ENCODE measurements around the gene VKORC1.

Gene VKORC1

GRCh38 chr16:31127182-31127581 is 32.6 kb upstream of the VKORC1 start:
- no peak overlapping the region for H3K9ac ChIP-seq (ENCODE audit: low read length)
- no peak overlapping the region for H4K91ac ChIP-seq (ENCODE audit: low read depth, low read length)
- no peak overlapping the region for H3K4me2 ChIP-seq (ENCODE audit: low read length)
- H2BK5ac ChIP-seq (ENCODE audit: low read depth, low read length, poor library complexity) = no peak overlapping the region
- no peaks in the 10 kb centered on the region for H3K9me3 ChIP-seq (ENCODE audit: insufficient read depth, low read depth, low read length)
- no peaks in the 10 kb centered on the region for H3K79me2 ChIP-seq (ENCODE audit: control insufficient read depth, insufficient read depth, low read length, poor library complexity)
- H3K18ac ChIP-seq (ENCODE audit: low read length) = no peak overlapping the region
- H2AFZ ChIP-seq (ENCODE audit: insufficient read depth, low read length, poor library complexity) = no peak overlapping the region
- H3K79me1 ChIP-seq (ENCODE audit: low read length) = peaks cover 11% of the 10 kb centered on the region
- no peak overlapping the region for H2BK120ac ChIP-seq (ENCODE audit: insufficient read depth, low read length, poor library complexity)
- H3K4me3 ChIP-seq (ENCODE audit: low read depth, low read length) = no peak overlapping the region
- H2AK5ac ChIP-seq (ENCODE audit: low read length) = no peak overlapping the region
- H3K27ac ChIP-seq (ENCODE audit: low read depth, low read length) = no peak overlapping the region
- H3K27me3 ChIP-seq (ENCODE audit: insufficient read depth, low read length) = no peaks in the 10 kb centered on the region
- H3K23ac ChIP-seq (ENCODE audit: low read length) = no peak overlapping the region
- H3K4ac ChIP-seq (ENCODE audit: low read depth, low read length) = no peak overlapping the region
- no peak overlapping the region for H3K14ac ChIP-seq (ENCODE audit: low read length)
- DNase-seq = no peak
- no peak overlapping the region for H4K8ac ChIP-seq (ENCODE audit: low read depth, low read length)
- no peak overlapping the region for H2BK12ac ChIP-seq (ENCODE audit: low read length)
- peaks cover 20 to 25% of the 10 kb centered on the region in 2 experiments for H3K36me3 ChIP-seq (ENCODE audit: control insufficient read depth in 1 of 2, insufficient read depth in 2 of 2, low read length in 2 of 2)
- peaks cover 18 to 20% of the 10 kb centered on the region in 2 experiments for H3K4me1 ChIP-seq (ENCODE audit: control insufficient read depth in 1 of 2, insufficient read depth in 2 of 2, low read length in 2 of 2)
- WGBS (ENCODE audit: extremely low coverage, insufficient coverage, insufficient read length) = no CpG with 5 or more reads among the region's 13 CpGs
- no peak overlapping the region for H4K12ac ChIP-seq (ENCODE audit: low read depth, low read length)

GRCh38 chr16:31125844-31126243 is 31.2 kb upstream of the VKORC1 start:
- Histone ChIP-seq H3K4me1 (ENCODE audit: control insufficient read depth in 1 of 2, insufficient read depth in 2 of 2, low read length in 2 of 2) (peaks cover 7 to 10% of the 10 kb centered on the region in 2 experiments), H3K36me3 (ENCODE audit: control insufficient read depth in 1 of 2, insufficient read depth in 2 of 2, low read length in 2 of 2) (peaks cover 19 to 21% of the 10 kb centered on the region in 2 experiments), H2AK5ac (ENCODE audit: low read length) (no peak overlapping the region), H2BK120ac (ENCODE audit: insufficient read depth, low read length, poor library complexity) (no peak overlapping the region), H2AFZ (ENCODE audit: insufficient read depth, low read length, poor library complexity) (no peak overlapping the region), H3K23ac (ENCODE audit: low read length) (no peak overlapping the region), H3K4me2 (ENCODE audit: low read length) (no peak overlapping the region), H3K4ac (ENCODE audit: low read depth, low read length) (no peak overlapping the region), H3K79me1 (ENCODE audit: low read length) (peaks cover 6% of the 10 kb centered on the region), H3K4me3 (ENCODE audit: low read depth, low read length) (no peak overlapping the region), H2BK12ac (ENCODE audit: low read length) (no peak overlapping the region), H3K79me2 (ENCODE audit: control insufficient read depth, insufficient read depth, low read length, poor library complexity) (no peaks in the 10 kb centered on the region), H4K8ac (ENCODE audit: low read depth, low read length) (no peak overlapping the region), H3K27ac (ENCODE audit: low read depth, low read length) (no peak overlapping the region), H3K27me3 (ENCODE audit: insufficient read depth, low read length) (no peaks in the 10 kb centered on the region), H3K14ac (ENCODE audit: low read length) (no peak overlapping the region), H3K9ac (ENCODE audit: low read length) (no peak overlapping the region), H4K91ac (ENCODE audit: low read depth, low read length) (no peak overlapping the region), H4K12ac (ENCODE audit: low read depth, low read length) (no peak overlapping the region), H3K9me3 (ENCODE audit: insufficient read depth, low read depth, low read length) (no peaks in the 10 kb centered on the region), H3K18ac (ENCODE audit: low read length) (no peak overlapping the region), H2BK5ac (ENCODE audit: low read depth, low read length, poor library complexity) (no peak overlapping the region)
- WGBS (ENCODE audit: extremely low coverage, insufficient coverage, insufficient read length) = no CpG with 5 or more reads among the region's 3 CpGs
- no peak for DNase-seq

GRCh38 chr16:31120129-31120528 is 25.5 kb upstream of the VKORC1 start:
- no peak for DNase-seq
- no peak overlapping the region for H2BK5ac ChIP-seq (ENCODE audit: low read depth, low read length, poor library complexity)
- peaks cover 6 to 7% of the 10 kb centered on the region in 2 experiments for H3K4me1 ChIP-seq (ENCODE audit: control insufficient read depth in 1 of 2, insufficient read depth in 2 of 2, low read length in 2 of 2)
- H3K79me2 ChIP-seq (ENCODE audit: control insufficient read depth, insufficient read depth, low read length, poor library complexity) = peaks cover 2% of the 10 kb centered on the region
- H3K36me3 ChIP-seq (ENCODE audit: control insufficient read depth in 1 of 2, insufficient read depth in 2 of 2, low read length in 2 of 2) = peaks cover 16 to 21% of the 10 kb centered on the region in 2 experiments
- no peak overlapping the region for H3K4ac ChIP-seq (ENCODE audit: low read depth, low read length)
- no peak overlapping the region for H3K4me2 ChIP-seq (ENCODE audit: low read length)
- peaks cover 7% of the 10 kb centered on the region for H3K79me1 ChIP-seq (ENCODE audit: low read length)
- no peak overlapping the region for H2BK120ac ChIP-seq (ENCODE audit: insufficient read depth, low read length, poor library complexity)
- no peak overlapping the region for H2BK12ac ChIP-seq (ENCODE audit: low read length)
- no peak overlapping the region for H3K18ac ChIP-seq (ENCODE audit: low read length)
- H3K23ac ChIP-seq (ENCODE audit: low read length) = no peak overlapping the region
- H3K9me3 ChIP-seq (ENCODE audit: insufficient read depth, low read depth, low read length) = no peaks in the 10 kb centered on the region
- H3K4me3 ChIP-seq (ENCODE audit: low read depth, low read length) = no peak overlapping the region
- H3K27ac ChIP-seq (ENCODE audit: low read depth, low read length) = no peak overlapping the region
- H3K14ac ChIP-seq (ENCODE audit: low read length) = no peak overlapping the region
- H2AFZ ChIP-seq (ENCODE audit: insufficient read depth, low read length, poor library complexity) = no peak overlapping the region
- H4K8ac ChIP-seq (ENCODE audit: low read depth, low read length) = no peak overlapping the region
- H4K12ac ChIP-seq (ENCODE audit: low read depth, low read length) = no peak overlapping the region
- H2AK5ac ChIP-seq (ENCODE audit: low read length) = no peak overlapping the region
- no peaks in the 10 kb centered on the region for H3K27me3 ChIP-seq (ENCODE audit: insufficient read depth, low read length)
- no peak overlapping the region for H3K9ac ChIP-seq (ENCODE audit: low read length)
- no peak overlapping the region for H4K91ac ChIP-seq (ENCODE audit: low read depth, low read length)
- WGBS (ENCODE audit: extremely low coverage, insufficient coverage, insufficient read length) = no CpG with 5 or more reads among the region's 16 CpGs

- H4K12ac ChIP-seq (ENCODE audit: low read depth, low read length) = peak overlapping the region; percentile 83
- peaks cover 7% of the 10 kb centered on the region for H3K79me1 ChIP-seq (ENCODE audit: low read length)
- peak overlapping the region; percentile 73 for H3K9ac ChIP-seq (ENCODE audit: low read length)
- no peaks in the 10 kb centered on the region for H3K27me3 ChIP-seq (ENCODE audit: insufficient read depth, low read length)
- H3K14ac ChIP-seq (ENCODE audit: low read length) = peak overlapping the region; percentile 50
- peak overlapping the region; percentile 69 for H3K4me3 ChIP-seq (ENCODE audit: low read depth, low read length)
- H3K4me2 ChIP-seq (ENCODE audit: low read length) = peak overlapping the region; percentile 78
- H3K27ac ChIP-seq (ENCODE audit: low read depth, low read length) = peak overlapping the region; percentile 45
- no peak overlapping the region for H2AK5ac ChIP-seq (ENCODE audit: low read length)
- peaks cover 6 to 7% of the 10 kb centered on the region in 2 experiments for H3K4me1 ChIP-seq (ENCODE audit: control insufficient read depth in 1 of 2, insufficient read depth in 2 of 2, low read length in 2 of 2)
- H4K91ac ChIP-seq (ENCODE audit: low read depth, low read length) = peak overlapping the region; percentile 58
- peaks cover 2% of the 10 kb centered on the region for H3K79me2 ChIP-seq (ENCODE audit: control insufficient read depth, insufficient read depth, low read length, poor library complexity)
- peaks cover 16 to 21% of the 10 kb centered on the region in 2 experiments for H3K36me3 ChIP-seq (ENCODE audit: control insufficient read depth in 1 of 2, insufficient read depth in 2 of 2, low read length in 2 of 2)
- H3K9me3 ChIP-seq (ENCODE audit: insufficient read depth, low read depth, low read length) = no peaks in the 10 kb centered on the region
- peak; percentile 87 to 97 for DNase-seq
- WGBS (ENCODE audit: extremely low coverage, insufficient coverage, insufficient read length) = no CpG with 5 or more reads among the region's 9 CpGs
- peak overlapping the region; percentile 71 for H2BK5ac ChIP-seq (ENCODE audit: low read depth, low read length, poor library complexity)
- peak overlapping the region; percentile 92 for H4K8ac ChIP-seq (ENCODE audit: low read depth, low read length)
- peak overlapping the region; percentile 56 for H2AFZ ChIP-seq (ENCODE audit: insufficient read depth, low read length, poor library complexity)
- H3K4ac ChIP-seq (ENCODE audit: low read depth, low read length) = peak overlapping the region; percentile 65
- H3K18ac ChIP-seq (ENCODE audit: low read length) = no peak overlapping the region
- peak overlapping the region; percentile 23 for H2BK12ac ChIP-seq (ENCODE audit: low read length)
- peak overlapping the region; percentile 8 for H3K23ac ChIP-seq (ENCODE audit: low read length)
- H2BK120ac ChIP-seq (ENCODE audit: insufficient read depth, low read length, poor library complexity) = peak overlapping the region; percentile 75
Observed at GRCh38 chr16:31118223-31119155, 23.9 kb upstream of the VKORC1 start.
